HG03135 (cell line): Measurements from ENCODE around the gene ZSCAN30.
"Not testable (repeated sequence)": the region's sequence is repeated elsewhere in the genome, so short reads cannot be mapped to it uniquely, and the experiment has no call there.

Experiments used
- ATAC-seq: cut with Tn5 transposase; IDR thresholded peaks from one replicate; pipeline ENCODE4 v1.9.1; 2021; ENCODE audit warnings: mild to moderate bottlenecking, moderate library complexity; ENCODE audit not compliant: unreplicated experiment

ZSCAN30 gene

DNA sequence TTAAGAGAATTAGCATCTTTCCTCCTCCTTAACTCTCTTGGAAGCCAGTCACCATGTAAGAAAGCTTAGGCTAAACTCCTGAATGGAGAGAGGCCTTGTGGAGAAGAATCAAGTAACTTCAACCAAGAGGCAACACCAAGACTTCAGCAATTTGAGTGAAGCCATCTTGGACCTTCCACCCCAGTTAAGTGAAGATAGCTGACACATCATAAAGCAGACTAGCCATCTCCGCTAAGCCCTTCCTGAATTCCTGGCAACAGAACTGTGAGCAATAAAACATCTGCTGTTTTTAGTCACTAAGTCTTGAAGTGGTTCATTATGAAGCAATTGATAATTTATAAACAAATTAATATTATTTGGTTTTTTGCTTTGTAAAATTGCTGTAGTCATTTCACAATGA lies 50.7 kb downstream of the ZSCAN30 start:
- ATAC-seq = no peak

GRCh38 chr18:35236571-35237363 lies 53.3 kb downstream of the ZSCAN30 start:
- no peak for ATAC-seq

- peak; percentile 87 for ATAC-seq
These were observed 59.0 kb downstream of the ZSCAN30 start for GRCh38 chr18:35231052-35231451.

GRCh38 chr18:35227254-35227653 lies 62.8 kb downstream of the ZSCAN30 start:
- no peak for ATAC-seq

- ATAC-seq = no peak
These were observed 66.2 kb downstream of the ZSCAN30 start for GRCh38 chr18:35223797-35224196.

DNA sequence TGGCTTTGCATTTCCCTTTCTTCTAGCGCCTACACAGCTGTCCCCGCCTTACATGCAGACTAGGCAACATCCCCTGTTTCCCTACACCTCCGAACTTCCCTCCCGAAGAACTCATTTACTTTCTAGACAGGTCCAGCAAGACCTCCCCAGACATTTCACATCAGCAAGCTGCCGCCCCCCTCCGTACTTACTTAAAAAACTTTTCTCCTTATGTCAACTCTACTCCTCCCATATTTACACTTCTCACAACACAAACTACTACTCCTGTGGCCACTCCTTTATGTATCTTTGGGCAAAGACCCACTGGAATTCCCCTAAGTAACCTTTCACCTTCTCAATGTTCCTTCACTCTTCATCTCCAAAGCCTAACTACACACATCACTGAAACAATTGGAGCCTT lies 69.6 kb downstream of the ZSCAN30 start:
- ATAC-seq = no peak

GRCh38 chr18:35219331-35219730 lies 70.7 kb downstream of the ZSCAN30 start:
- not testable (repeated sequence) for ATAC-seq

DNA sequence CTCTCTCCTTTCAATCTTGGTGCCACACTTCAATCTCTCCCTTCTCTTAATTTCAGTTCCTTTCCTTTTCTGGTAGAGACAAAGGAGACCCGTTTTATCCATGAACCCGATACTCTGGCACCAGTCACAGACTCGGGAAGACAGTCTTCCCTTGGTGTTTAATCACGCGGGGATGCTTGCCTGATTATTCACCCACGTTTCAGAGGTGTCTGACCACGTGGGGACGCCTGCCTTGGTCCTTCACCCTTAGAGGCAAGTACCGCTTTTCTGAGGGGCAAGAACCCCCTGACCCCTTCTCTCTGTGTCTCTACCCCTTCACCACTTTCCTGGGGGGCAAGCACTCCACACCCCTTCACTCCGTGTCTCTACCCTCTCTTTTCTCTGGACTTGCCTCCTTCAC lies 73.4 kb downstream of the ZSCAN30 start:
- ATAC-seq = not testable (repeated sequence)

DNA sequence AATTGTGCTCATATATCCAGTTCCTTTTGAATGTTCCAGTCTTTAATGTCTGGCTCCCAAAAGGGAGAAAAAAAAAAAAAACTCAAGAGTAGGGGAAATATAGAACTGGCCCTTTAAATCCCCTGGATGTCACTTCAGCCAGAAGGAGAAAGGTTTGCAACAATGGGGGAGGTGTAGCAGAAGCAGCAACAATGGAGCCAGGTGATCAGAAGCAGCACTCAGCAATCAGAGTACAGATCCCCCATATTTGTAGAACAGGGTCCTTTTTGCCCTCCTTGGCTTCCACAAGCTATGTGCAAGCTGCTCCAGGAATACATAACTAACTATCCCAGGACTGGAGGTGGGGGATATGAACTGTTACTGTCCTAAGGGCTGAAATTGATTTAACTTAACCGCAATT lies 75.0 kb downstream of the ZSCAN30 start:
- ATAC-seq = no peak

GRCh38 chr18:35205746-35206458 lies 84.1 kb downstream of the ZSCAN30 start:
- not testable (repeated sequence) for ATAC-seq

- no peak for ATAC-seq
These were observed 84.8 kb downstream of the ZSCAN30 start for GRCh38 chr18:35205199-35205712.

GRCh38 chr18:35203067-35203466 lies 87.0 kb downstream of the ZSCAN30 start:
- ATAC-seq = no peak

DNA sequence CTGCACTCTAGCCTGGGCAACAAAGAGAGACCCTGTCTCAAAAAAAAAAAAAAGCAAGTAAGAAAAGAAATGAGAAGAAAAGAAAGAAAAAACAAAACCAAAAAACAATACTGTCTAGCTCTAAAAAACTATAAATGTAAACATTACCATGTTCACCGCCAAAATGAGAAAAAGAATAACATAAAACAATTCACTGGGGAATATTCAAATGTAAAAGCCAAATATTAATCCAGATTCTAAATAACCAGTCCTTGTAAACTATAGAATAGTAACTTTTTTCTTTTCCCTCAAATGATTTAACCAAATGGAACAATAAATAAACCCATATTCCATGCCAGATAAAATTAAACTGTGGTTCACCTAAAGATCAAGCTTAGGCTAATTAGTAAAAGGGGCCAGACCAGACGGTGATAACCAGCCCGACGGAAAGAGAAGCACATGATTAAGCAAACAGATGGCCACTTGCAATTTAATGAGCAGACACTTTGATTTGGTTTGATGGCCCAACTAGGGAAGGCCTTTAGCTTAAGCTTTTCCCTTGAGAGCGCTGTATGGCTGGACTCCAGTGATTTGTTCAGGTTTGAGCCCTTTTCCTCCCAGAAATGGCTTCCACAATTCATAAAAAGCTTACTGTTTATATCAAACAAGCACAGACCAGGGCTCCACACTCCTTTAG lies 88.6 kb downstream of the ZSCAN30 start:
- ATAC-seq = no peak
